ENCODE data around the gene RDH14. TPM values are rescaled to one million over a fixed set of nuclear protein-coding genes. Genes with fewer than 3 reads are reported as not detected.

Gene RDH14
- polyA plus RNA-seq (2013, experiment 1 of 2), result 18.9 TPM
- 19.3 TPM for polyA plus RNA-seq (2013, experiment 2 of 2)

- Histone ChIP-seq H4K5ac (ENCODE audit: low read length) (peak within 1 kb of the TSS; percentile 5), H3K4ac (ENCODE audit: low read depth, low read length) (peak within 1 kb of the TSS; percentile 94), H3K4me2 (ENCODE audit: low read length) (peak within 1 kb of the TSS; percentile 81), H3K4me3 (ENCODE audit: low read length) (peak within 1 kb of the TSS; percentile 81), H3K23ac (ENCODE audit: low read length) (peak within 1 kb of the TSS; percentile 35), H3K56ac (ENCODE audit: low read length) (peak within 1 kb of the TSS; percentile 93), H3K27me3 (ENCODE audit: insufficient read depth, low read length, poor library complexity) (no peaks in the 10 kb centered on the region), H3K36me3 (ENCODE audit: control insufficient read depth, insufficient read depth, low read length) (peaks cover 1% of the 10 kb centered on the region), H3K79me2 (ENCODE audit: control insufficient read depth, insufficient read depth, low read length) (peaks cover 14% of the 10 kb centered on the region), H2BK15ac (replicated peaks; ENCODE audit: low read depth) (no peak within 1 kb of the TSS), H4K8ac (ENCODE audit: low read depth, low read length) (peak within 1 kb of the TSS; percentile 87), H2BK120ac (ENCODE audit: low read depth, low read length) (no peak within 1 kb of the TSS), H3K79me1 (ENCODE audit: low read length) (peaks cover 4% of the 10 kb centered on the region), H3K18ac (ENCODE audit: low read length) (peak within 1 kb of the TSS; percentile 33), H3K27ac (ENCODE audit: low read depth, low read length) (peak within 1 kb of the TSS; percentile 88), H3K4me1 (ENCODE audit: control insufficient read depth, low read depth, low read length) (no peaks in the 10 kb centered on the region), H2AK5ac (ENCODE audit: low read length) (no peak within 1 kb of the TSS), H3K9ac (ENCODE audit: low read length) (peak within 1 kb of the TSS; percentile 93), H2BK5ac (ENCODE audit: low read length) (no peak within 1 kb of the TSS)
- DNase-seq, result peak; percentile 96
- no CpG with 5 or more reads among the region's 81 CpGs for WGBS (ENCODE audit: extremely low coverage, insufficient coverage, low lambda C conversion rate)
Observed at GRCh38 chr2:18560031-18560796, at the start of gene RDH14. RDH14 (minus strand) TSS chr2:18560653; CDS start chr2:18560572, 81 bp downstream.

- Histone ChIP-seq H3K79me2 (ENCODE audit: control insufficient read depth, insufficient read depth, low read length) (no peaks in the 10 kb centered on the region), H2BK15ac (replicated peaks; ENCODE audit: low read depth) (no peak overlapping the region), H4K8ac (ENCODE audit: low read depth, low read length) (no peak overlapping the region), H2BK5ac (ENCODE audit: low read length) (no peak overlapping the region), H3K9ac (ENCODE audit: low read length) (no peak overlapping the region), H3K4ac (ENCODE audit: low read depth, low read length) (no peak overlapping the region), H2BK120ac (ENCODE audit: low read depth, low read length) (no peak overlapping the region), H4K5ac (ENCODE audit: low read length) (no peak overlapping the region), H3K27ac (ENCODE audit: low read depth, low read length) (no peak overlapping the region), H3K23ac (ENCODE audit: low read length) (no peak overlapping the region), H3K27me3 (ENCODE audit: insufficient read depth, low read length, poor library complexity) (no peaks in the 10 kb centered on the region), H3K79me1 (ENCODE audit: low read length) (no peaks in the 10 kb centered on the region), H2AK5ac (ENCODE audit: low read length) (no peak overlapping the region), H3K56ac (ENCODE audit: low read length) (no peak overlapping the region), H3K4me1 (ENCODE audit: control insufficient read depth, low read depth, low read length) (no peaks in the 10 kb centered on the region), H3K4me2 (ENCODE audit: low read length) (no peak overlapping the region), H3K36me3 (ENCODE audit: control insufficient read depth, insufficient read depth, low read length) (no peaks in the 10 kb centered on the region), H3K4me3 (ENCODE audit: low read length) (no peak overlapping the region), H3K18ac (ENCODE audit: low read length) (no peak overlapping the region)
- no peak for DNase-seq
- no CpG with 5 or more reads among the region's 1 CpG for WGBS (ENCODE audit: extremely low coverage, insufficient coverage, low lambda C conversion rate)
Observed at GRCh38 chr2:18610090-18610489, 49.6 kb upstream of the RDH14 start.

- H3K79me1 ChIP-seq (ENCODE audit: low read length), result no peaks in the 10 kb centered on the region
- no peak overlapping the region for H2BK120ac ChIP-seq (ENCODE audit: low read depth, low read length)
- H3K27ac ChIP-seq (ENCODE audit: low read depth, low read length), result no peak overlapping the region
- no peak overlapping the region for H3K4me3 ChIP-seq (ENCODE audit: low read length)
- H4K8ac ChIP-seq (ENCODE audit: low read depth, low read length), result no peak overlapping the region
- no peak overlapping the region for H3K56ac ChIP-seq (ENCODE audit: low read length)
- H2AK5ac ChIP-seq (ENCODE audit: low read length), result no peak overlapping the region
- no peak overlapping the region for H3K23ac ChIP-seq (ENCODE audit: low read length)
- no peak overlapping the region for H3K9ac ChIP-seq (ENCODE audit: low read length)
- no peaks in the 10 kb centered on the region for H3K4me1 ChIP-seq (ENCODE audit: control insufficient read depth, low read depth, low read length)
- no peaks in the 10 kb centered on the region for H3K79me2 ChIP-seq (ENCODE audit: control insufficient read depth, insufficient read depth, low read length)
- H3K27me3 ChIP-seq (ENCODE audit: insufficient read depth, low read length, poor library complexity), result no peaks in the 10 kb centered on the region
- no peak overlapping the region for H3K4me2 ChIP-seq (ENCODE audit: low read length)
- H3K36me3 ChIP-seq (ENCODE audit: control insufficient read depth, insufficient read depth, low read length), result no peaks in the 10 kb centered on the region
- H3K18ac ChIP-seq (ENCODE audit: low read length), result no peak overlapping the region
- DNase-seq, result no peak
- no peak overlapping the region for H2BK5ac ChIP-seq (ENCODE audit: low read length)
- H4K5ac ChIP-seq (ENCODE audit: low read length), result no peak overlapping the region
- no peak overlapping the region for H3K4ac ChIP-seq (ENCODE audit: low read depth, low read length)
- no peak overlapping the region for H2BK15ac ChIP-seq (replicated peaks; ENCODE audit: low read depth)
Observed at GRCh38 chr2:18605115-18605514, 44.7 kb upstream of the RDH14 start.

- Histone ChIP-seq H3K4me1 (ENCODE audit: control insufficient read depth, low read depth, low read length) (no peaks in the 10 kb centered on the region), H3K4me2 (ENCODE audit: low read length) (no peak overlapping the region), H3K27me3 (ENCODE audit: insufficient read depth, low read length, poor library complexity) (no peaks in the 10 kb centered on the region), H3K56ac (ENCODE audit: low read length) (no peak overlapping the region), H4K8ac (ENCODE audit: low read depth, low read length) (no peak overlapping the region), H3K18ac (ENCODE audit: low read length) (no peak overlapping the region), H2BK5ac (ENCODE audit: low read length) (no peak overlapping the region), H3K4me3 (ENCODE audit: low read length) (no peak overlapping the region), H4K5ac (ENCODE audit: low read length) (no peak overlapping the region), H3K9ac (ENCODE audit: low read length) (no peak overlapping the region), H2AK5ac (ENCODE audit: low read length) (no peak overlapping the region), H3K36me3 (ENCODE audit: control insufficient read depth, insufficient read depth, low read length) (no peaks in the 10 kb centered on the region), H3K79me1 (ENCODE audit: low read length) (no peaks in the 10 kb centered on the region), H3K23ac (ENCODE audit: low read length) (no peak overlapping the region), H3K4ac (ENCODE audit: low read depth, low read length) (no peak overlapping the region), H3K79me2 (ENCODE audit: control insufficient read depth, insufficient read depth, low read length) (no peaks in the 10 kb centered on the region), H2BK15ac (replicated peaks; ENCODE audit: low read depth) (no peak overlapping the region), H3K27ac (ENCODE audit: low read depth, low read length) (no peak overlapping the region), H2BK120ac (ENCODE audit: low read depth, low read length) (no peak overlapping the region)
- no peak for DNase-seq
- WGBS (ENCODE audit: extremely low coverage, insufficient coverage, low lambda C conversion rate), result no CpG with 5 or more reads among the region's 2 CpGs
Observed at GRCh38 chr2:18604531-18604885, 44.1 kb upstream of the RDH14 start.

- H3K18ac ChIP-seq (ENCODE audit: low read length), result no peak overlapping the region
- H3K56ac ChIP-seq (ENCODE audit: low read length), result no peak overlapping the region
- no peak overlapping the region for H3K9ac ChIP-seq (ENCODE audit: low read length)
- H3K4me1 ChIP-seq (ENCODE audit: control insufficient read depth, low read depth, low read length), result no peaks in the 10 kb centered on the region
- no peaks in the 10 kb centered on the region for H3K36me3 ChIP-seq (ENCODE audit: control insufficient read depth, insufficient read depth, low read length)
- no peak overlapping the region for H3K27ac ChIP-seq (ENCODE audit: low read depth, low read length)
- DNase-seq, result no peak
- no peak overlapping the region for H4K8ac ChIP-seq (ENCODE audit: low read depth, low read length)
- H3K27me3 ChIP-seq (ENCODE audit: insufficient read depth, low read length, poor library complexity), result no peaks in the 10 kb centered on the region
- H3K4me2 ChIP-seq (ENCODE audit: low read length), result no peak overlapping the region
- H4K5ac ChIP-seq (ENCODE audit: low read length), result no peak overlapping the region
- no CpG with 5 or more reads among the region's 3 CpGs for WGBS (ENCODE audit: extremely low coverage, insufficient coverage, low lambda C conversion rate)
- H2BK120ac ChIP-seq (ENCODE audit: low read depth, low read length), result no peak overlapping the region
- H3K79me2 ChIP-seq (ENCODE audit: control insufficient read depth, insufficient read depth, low read length), result no peaks in the 10 kb centered on the region
- no peak overlapping the region for H3K23ac ChIP-seq (ENCODE audit: low read length)
- no peak overlapping the region for H2AK5ac ChIP-seq (ENCODE audit: low read length)
- H2BK15ac ChIP-seq (replicated peaks; ENCODE audit: low read depth), result no peak overlapping the region
- no peak overlapping the region for H3K4ac ChIP-seq (ENCODE audit: low read depth, low read length)
- no peaks in the 10 kb centered on the region for H3K79me1 ChIP-seq (ENCODE audit: low read length)
- no peak overlapping the region for H2BK5ac ChIP-seq (ENCODE audit: low read length)
- no peak overlapping the region for H3K4me3 ChIP-seq (ENCODE audit: low read length)
Observed at GRCh38 chr2:18603854-18604530, 43.5 kb upstream of the RDH14 start.

Measured in mesendoderm (in vitro differentiated cells).